ENCODE data around the gene PUM1. TPM values are rescaled to one million over a fixed set of nuclear protein-coding genes. Genes with fewer than 3 reads are reported as not detected.
A peak's percentile ranks its signal among the peaks of the same experiment; 100 is the strongest.

The PUM1 gene
- total RNA-seq, 1 experiment from 2014 or later = 109 TPM

- in situ Hi-C loops (cut with HindIII; ENCODE audit: low pct_unique_long_range_greater_than_20kb, low sequenced_read_pairs) (no loop called here), intact Hi-C loops (cut with micrococcal nuclease; ENCODE audit: unreplicated experiment) (no loop called here)
- TF ChIP-seq POLR2AphosphoS5 (IDR thresholded peaks at IDR 0.05; ENCODE audit: low read depth, low read length) = no peak
- TF ChIP-seq SIN3A (IDR thresholded peaks at IDR 0.05; ENCODE audit: borderline replicate concordance, insufficient read depth, low read depth, low read length) = no peak
- no peak for TF ChIP-seq TCF7L2 (IDR thresholded peaks at IDR 0.05; ENCODE audit: low read depth, low read length)
- TF ChIP-seq REST (IDR thresholded peaks at IDR 0.05; ENCODE audit: insufficient read depth in 1 of 2, low read depth in 2 of 2, low read length in 1 of 2) = no peak
- no peak for TF ChIP-seq CTCF (IDR thresholded peaks at IDR 0.05)
- POLR2A ChIA-PET = no interaction called here
- H3K27me3 ChIP-seq (ENCODE audit: control insufficient read depth, insufficient read depth, low read length) = no peaks in the 10 kb centered on the region
- no peak for DNase-seq (ENCODE audit: low read depth, low spot score)
- BruUV-seq (replicated peaks) = TSS peak; percentile 52
- no peak for ATAC-seq
- H3K9me3 ChIP-seq (ENCODE audit: control insufficient read depth, insufficient read depth, low read depth, low read length) = no peaks in the 10 kb centered on the region
- H3K27ac ChIP-seq (ENCODE audit: low read length) = no peak overlapping the region
- H3K4me1 ChIP-seq (ENCODE audit: control insufficient read depth, insufficient read depth, low read length) = peaks cover 12% of the 10 kb centered on the region; the same call in 1 of the 2 replicates
- H3K36me3 ChIP-seq (ENCODE audit: control insufficient read depth, insufficient read depth, low read length) = peaks cover 18% of the 10 kb centered on the region; the same call in 1 of the 2 replicates
- no peak overlapping the region for H3K4me3 ChIP-seq (ENCODE audit: low read depth in 2 of 2, low read length in 2 of 2)
- CTCF ChIA-PET = no interaction called here
Measured at GRCh38 chr1:31058012-31058411, 7.5 kb downstream of the PUM1 start.

- Histone ChIP-seq H3K27me3 (ENCODE audit: control insufficient read depth, insufficient read depth, low read length) (no peaks in the 10 kb centered on the region), H3K36me3 (ENCODE audit: control insufficient read depth, insufficient read depth, low read length) (peaks cover 18% of the 10 kb centered on the region; the same call in 1 of the 2 replicates), H3K4me3 (ENCODE audit: low read depth in 2 of 2, low read length in 2 of 2) (no peak overlapping the region), H3K4me1 (ENCODE audit: control insufficient read depth, insufficient read depth, low read length) (no peaks in the 10 kb centered on the region; the same call in 1 of the 2 replicates), H3K27ac (ENCODE audit: low read length) (no peak overlapping the region), H3K9me3 (ENCODE audit: control insufficient read depth, insufficient read depth, low read depth, low read length) (no peaks in the 10 kb centered on the region)
- CTCF ChIA-PET = no interaction called here
- TF ChIP-seq SIN3A (IDR thresholded peaks at IDR 0.05; ENCODE audit: borderline replicate concordance, insufficient read depth, low read depth, low read length) = no peak
- no peak for TF ChIP-seq TCF7L2 (IDR thresholded peaks at IDR 0.05; ENCODE audit: low read depth, low read length)
- no peak for TF ChIP-seq REST (IDR thresholded peaks at IDR 0.05; ENCODE audit: insufficient read depth in 1 of 2, low read depth in 2 of 2, low read length in 1 of 2)
- no peak for TF ChIP-seq POLR2AphosphoS5 (IDR thresholded peaks at IDR 0.05; ENCODE audit: low read depth, low read length)
- no peak for TF ChIP-seq CTCF (IDR thresholded peaks at IDR 0.05)
- POLR2A ChIA-PET = interaction anchor here (0.6 kb wide), 1 partner anchor 9 kb away, joined by 10 read pairs; no protein-coding TSS in a partner anchor
- ATAC-seq = no peak
- DNase-seq (ENCODE audit: low read depth, low spot score) = no peak
- in situ Hi-C loops (cut with HindIII; ENCODE audit: low pct_unique_long_range_greater_than_20kb, low sequenced_read_pairs) = no loop called here
- intact Hi-C loops (cut with micrococcal nuclease; ENCODE audit: unreplicated experiment) = no loop called here
- BruUV-seq (replicated peaks) = no TSS peak
Measured at GRCh38 chr1:31055953-31056352, 9.6 kb downstream of the PUM1 start.

All from Panc1 (cell line).